ENCODE measurements around the gene KLK5.
A peak's percentile ranks its signal among the peaks of the same experiment; 100 is the strongest.
"Not testable (repeated sequence)": the region's sequence is repeated elsewhere in the genome, so short reads cannot be mapped to it uniquely, and the experiment has no call there.

The KLK5 gene

DNA sequence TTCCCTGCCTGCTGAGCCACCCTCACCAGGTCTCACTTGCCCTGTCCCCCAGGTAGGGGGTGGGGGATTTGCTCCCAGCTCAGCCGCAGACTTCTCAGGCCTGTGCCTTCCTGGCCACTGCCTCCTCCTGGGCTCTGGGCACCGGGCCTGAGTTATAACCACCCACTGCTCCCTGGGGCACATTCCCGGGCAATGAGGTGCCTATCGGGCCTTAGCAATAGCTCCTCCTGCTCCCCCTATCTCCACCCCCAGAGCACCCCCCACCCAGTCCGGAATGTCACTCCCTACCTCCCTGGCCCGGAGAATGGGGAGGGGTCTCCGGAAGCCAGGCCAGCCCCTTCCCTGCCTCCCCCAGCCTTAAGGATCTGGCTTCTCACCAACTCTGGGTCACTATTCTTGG, at the start of gene KLK5:
Gene KLK5, minus strand, starts transcription at position 129 of the 400 bp plus-strand sequence. CDS start 381 bp downstream, outside the sequence.
- no peak for DNase-seq (ENCODE audit: low spot score)

- DNase-seq (ENCODE audit: low spot score) = no peak
Measured at GRCh38 chr19:51002089-51002532, 49.3 kb upstream of the KLK5 start.

- DNase-seq (ENCODE audit: low spot score) = no peak
Measured at GRCh38 chr19:51001515-51001914, 48.7 kb upstream of the KLK5 start, which contains the start of gene KLK8. TSS of gene KLK8 (minus strand) at chr19:51001604. CDS start at chr19:51001167, 437 bp downstream.

GRCh38 chr19:51000981-51001380, 48.1 kb upstream of the KLK5 start:
- no peak for DNase-seq (ENCODE audit: low spot score)

DNA sequence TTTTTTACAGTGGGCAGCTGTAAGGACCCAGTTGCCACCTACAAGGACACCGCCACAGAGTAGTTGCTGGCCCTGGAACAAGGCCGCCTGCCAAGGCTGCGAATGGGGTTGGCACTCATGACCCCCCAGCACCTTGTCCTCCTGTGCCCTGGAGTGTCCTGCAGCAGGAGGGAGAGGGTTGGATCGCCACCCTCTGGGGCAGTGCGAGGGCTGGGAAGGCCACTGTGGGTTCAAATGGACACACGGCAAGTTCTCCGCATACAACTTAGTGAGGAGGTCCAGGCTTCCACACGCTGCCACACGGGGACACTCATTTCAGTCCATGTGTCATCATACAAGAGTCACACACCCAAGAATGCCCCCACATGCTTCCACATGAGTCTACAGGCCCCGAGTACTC, 47.6 kb upstream of the KLK5 start:
- no peak for DNase-seq (ENCODE audit: low spot score)

DNA sequence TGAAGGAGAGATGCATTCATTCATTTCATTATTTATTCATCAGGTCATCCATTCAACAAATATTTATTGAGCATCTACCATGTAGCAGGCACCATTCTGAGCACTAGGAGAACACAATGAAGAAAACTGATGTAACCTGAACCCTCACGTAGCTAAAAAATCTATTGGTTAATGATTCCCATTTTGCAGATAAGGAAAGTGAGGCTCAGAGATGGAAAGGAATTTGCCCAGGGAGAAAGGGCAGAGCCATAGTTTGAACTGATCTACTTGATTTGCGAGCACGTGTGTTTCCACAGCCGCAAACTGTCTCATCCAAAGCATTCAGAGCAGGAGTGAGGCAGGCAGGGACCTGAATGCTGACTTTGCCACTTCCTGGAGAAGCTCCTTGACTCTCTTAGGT, 45.8 kb upstream of the KLK5 start:
- no peak for DNase-seq (ENCODE audit: low spot score)

DNA sequence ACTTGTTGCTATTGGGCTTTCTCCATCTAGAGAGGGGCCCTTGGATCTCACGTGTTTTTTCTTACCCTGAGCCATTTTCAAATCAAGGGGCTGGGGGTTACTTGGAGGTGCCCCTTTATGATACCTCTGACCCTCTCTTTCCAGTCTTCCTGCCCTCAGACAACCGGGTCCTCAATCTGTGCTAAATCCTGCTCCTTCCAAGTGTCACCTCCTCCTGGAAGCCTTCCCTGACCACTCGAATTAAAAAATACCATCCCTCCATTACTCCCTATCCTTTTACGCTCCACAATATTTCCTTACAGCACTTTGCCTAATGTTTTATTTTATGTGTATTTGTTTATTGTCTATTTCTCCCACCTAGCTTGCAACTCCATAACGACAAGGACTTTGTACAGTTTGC, 45.2 kb upstream of the KLK5 start:
- DNase-seq (ENCODE audit: low spot score) = no peak

GRCh38 chr19:50994129-50994528, 41.3 kb upstream of the KLK5 start:
- no peak for DNase-seq (ENCODE audit: low spot score)

- DNase-seq (ENCODE audit: low spot score) = no peak
Measured at GRCh38 chr19:50992666-50993035, 39.8 kb upstream of the KLK5 start.

DNA sequence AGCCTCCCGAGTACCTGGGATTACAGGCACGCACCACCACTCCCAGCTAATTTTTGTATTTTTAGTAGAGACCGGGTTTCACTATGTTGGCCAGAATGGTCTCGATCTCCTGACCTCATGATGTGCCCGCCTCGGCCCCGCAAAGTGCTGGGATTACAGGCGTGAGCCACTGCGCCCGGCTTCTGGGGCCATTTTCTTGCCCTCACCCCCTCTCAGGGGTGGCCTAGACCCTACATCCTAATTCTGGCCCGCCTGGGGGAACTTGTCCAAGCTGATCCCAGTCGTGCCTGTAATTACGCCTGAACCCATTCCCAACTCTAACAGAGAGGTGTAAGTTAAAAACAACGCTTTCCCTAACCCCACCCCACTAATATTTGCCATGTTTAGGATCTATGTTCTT, 31.6 kb upstream of the KLK5 start:
- DNase-seq (ENCODE audit: low spot score) = not testable (repeated sequence)

DNA sequence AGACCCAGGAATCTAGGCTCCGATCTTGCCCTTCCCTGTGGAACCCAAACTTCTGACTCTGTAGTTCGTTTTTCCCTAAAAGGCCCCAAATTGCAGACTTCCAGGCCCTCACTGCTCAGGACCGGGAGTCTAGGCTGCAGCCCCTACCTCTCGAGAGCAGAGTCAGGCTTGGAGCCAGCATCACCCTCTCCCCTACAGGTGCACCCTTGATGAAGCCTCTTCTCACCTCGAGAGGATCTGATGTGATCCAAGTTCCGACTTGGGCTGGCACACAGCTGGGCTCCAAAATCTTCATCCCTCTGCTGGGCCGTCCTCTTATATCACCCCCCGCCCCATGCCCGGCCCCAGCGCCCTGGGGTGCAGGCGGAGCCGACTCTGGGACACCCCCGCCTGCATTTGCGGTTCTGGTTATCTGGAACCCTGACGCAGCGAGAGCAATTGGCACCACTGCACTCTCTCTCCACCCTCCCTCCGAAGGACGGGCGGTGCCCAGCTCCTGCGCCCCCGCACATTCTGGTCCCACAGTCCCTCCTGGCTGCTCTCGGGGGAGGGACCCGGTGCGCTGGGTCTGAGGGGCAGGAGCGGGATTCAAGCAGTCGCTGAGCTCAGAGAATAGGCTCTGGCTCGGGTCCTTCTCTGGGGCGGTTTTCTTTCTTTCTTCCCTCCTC, 30.9 kb upstream of the KLK5 start, which contains the start of gene KLK7:
Gene KLK7, minus strand, starts transcription at position 293 of the 668 bp plus-strand sequence. CDS start 1,518 bp downstream, outside the sequence.
- DNase-seq (ENCODE audit: low spot score) = no peak

DNA sequence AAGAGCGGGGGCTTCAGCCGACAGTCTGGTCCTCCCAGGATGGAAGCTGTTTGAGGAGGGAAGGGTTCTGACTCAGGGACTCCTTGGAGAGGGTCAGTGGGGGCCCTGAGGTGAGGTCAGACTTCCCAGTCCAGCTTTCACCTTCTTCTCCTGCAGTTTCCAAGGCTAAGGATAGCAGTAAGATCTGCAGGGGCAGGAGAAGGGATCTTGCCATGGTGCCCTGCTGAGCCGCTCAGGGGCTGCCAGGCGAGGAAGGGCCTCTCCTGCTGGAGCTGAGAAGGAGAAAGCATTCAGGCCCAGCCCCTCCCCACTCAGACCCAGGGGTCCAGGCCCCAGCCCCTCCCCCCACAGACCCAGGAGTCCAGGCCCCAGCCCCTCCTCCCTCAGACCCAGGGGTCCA, 29.3 kb upstream of the KLK5 start:
- no peak for DNase-seq (ENCODE audit: low spot score)

DNA sequence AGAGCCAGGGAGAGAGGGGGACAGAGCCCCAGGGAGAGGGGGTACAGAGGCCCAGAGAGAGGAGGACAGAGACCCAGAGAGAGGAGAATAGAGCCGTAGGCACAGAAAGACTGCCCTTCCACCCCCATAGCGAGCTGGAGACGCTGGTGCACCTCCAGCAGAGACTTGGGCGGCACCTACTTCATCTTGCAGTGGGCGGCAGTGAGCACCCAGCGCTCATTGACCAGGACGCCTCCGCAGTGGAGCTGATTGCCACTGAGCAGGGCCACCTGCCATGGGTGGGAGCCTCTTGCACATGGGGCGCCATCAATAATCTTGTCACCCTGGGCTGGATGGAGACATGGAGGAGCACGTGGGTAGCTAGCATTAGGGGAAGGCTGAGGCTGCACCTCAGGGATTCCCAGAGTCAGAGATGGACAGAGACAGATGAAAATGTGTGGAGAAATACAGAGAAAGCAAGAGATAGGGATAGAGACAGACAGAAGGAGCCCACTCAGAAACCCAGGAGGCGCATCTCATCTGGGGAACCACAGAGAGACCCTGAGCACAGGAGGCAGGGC, 28.8 kb upstream of the KLK5 start:
- no peak for DNase-seq (ENCODE audit: low spot score)

- DNase-seq (ENCODE audit: low spot score) = no peak
Measured at GRCh38 chr19:50980208-50980607, 27.4 kb upstream of the KLK5 start.

DNA sequence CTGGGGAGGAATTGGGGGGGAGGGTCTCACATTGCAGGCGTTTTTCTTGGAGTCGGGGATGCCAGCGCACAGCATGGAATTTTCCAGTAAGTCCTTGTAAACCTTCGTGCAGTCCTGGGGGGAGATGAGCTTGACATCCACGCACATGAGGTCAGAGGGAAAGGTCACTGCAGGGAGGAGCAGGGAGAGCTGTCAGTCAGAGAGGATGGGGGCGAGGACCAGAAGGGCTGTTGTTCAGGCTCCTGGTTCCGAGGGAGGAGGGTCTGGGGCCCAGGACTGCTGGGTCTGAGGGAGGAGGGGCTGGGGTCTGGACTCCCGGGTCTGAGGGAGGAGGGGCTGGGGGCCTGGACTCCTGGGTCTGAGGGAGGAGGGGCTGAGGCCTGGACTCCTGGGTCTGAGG, 26.9 kb upstream of the KLK5 start:
- no peak for DNase-seq (ENCODE audit: low spot score)

DNA sequence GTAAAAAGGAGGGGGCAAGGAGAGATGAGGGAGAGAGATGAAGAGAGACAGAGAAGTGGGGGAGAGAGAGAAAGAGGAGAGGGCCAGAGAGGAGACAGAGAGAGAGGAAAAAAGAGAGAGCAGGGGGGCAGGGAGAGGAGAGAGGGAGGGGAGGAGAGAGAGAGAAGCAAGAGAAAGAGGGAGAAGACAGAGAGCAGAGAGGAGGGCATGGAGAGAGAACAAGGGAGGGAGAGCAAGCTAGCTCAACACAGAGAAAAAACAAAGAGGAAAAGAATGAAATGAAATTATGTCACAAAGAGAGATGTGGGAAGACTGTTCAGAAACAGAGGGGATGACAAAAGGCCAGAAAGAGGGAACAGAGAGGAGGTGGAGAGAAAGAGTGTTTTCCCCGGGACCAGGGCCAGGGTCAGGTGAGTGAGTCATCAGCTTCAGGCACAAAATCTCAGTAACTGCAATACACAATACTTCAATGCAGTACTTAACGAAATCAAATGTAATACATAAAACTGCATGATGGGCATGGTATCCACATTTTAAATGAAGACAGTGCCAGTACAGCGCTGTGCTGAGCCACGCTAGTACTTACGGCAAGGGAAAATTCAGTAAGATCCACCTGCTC, 26.0 kb upstream of the KLK5 start:
- no peak for DNase-seq (ENCODE audit: low spot score)

- DNase-seq (ENCODE audit: low spot score) = no peak
Measured at GRCh38 chr19:50977626-50978025, 24.8 kb upstream of the KLK5 start.

DNA sequence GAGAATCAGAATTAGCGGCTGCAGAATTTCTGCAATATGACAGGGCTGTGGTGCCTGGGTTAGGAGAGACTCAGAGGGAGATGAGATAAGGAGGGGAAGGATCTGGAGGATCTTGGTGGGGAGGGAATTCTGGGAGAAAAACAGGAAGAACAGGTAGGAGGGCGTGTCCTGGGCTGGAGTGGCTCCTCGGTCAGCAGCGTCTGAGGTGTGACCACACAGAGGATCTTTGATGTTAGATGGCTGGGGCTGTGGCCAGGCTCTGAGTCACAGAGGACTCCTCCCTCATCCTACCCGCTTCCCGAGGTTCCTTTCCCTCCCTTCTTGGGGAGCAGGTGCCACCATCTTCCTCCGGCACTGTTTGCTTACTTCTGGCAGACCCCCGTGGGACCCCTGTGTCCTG, 22.9 kb upstream of the KLK5 start:
- peak; percentile 29 for DNase-seq (ENCODE audit: low spot score)

GRCh38 chr19:50974702-50975556, 22.1 kb upstream of the KLK5 start:
- no peak for DNase-seq (ENCODE audit: low spot score)

- no peak for DNase-seq (ENCODE audit: low spot score)
Measured at GRCh38 chr19:50972795-50973376, 20.0 kb upstream of the KLK5 start.

- not testable (repeated sequence) for DNase-seq (ENCODE audit: low spot score)
Measured at GRCh38 chr19:50969810-50970209, 17.0 kb upstream of the KLK5 start.

GRCh38 chr19:50969413-50969760, 16.5 kb upstream of the KLK5 start, which contains the start of gene KLK6:
TSS of gene KLK6 (minus strand) at chr19:50969591. CDS start at chr19:50968104, 1,487 bp downstream.
- no peak for DNase-seq (ENCODE audit: low spot score)

Measured in HuH-7.5 (cell line).